Measurements from ENCODE around the gene STIM1.

The STIM1 gene

GRCh38 chr11:3942160-3942955, 86.9 kb downstream of the STIM1 start:
- Mint-ChIP-seq H3K4me1 (peaks cover 35% of the 10 kb centered on the region), H3K9me3 (no peaks in the 10 kb centered on the region), H3K27ac (peak overlapping the region in 1 of 3 experiments; percentile 14), H3K4me3 (no peak overlapping the region), H3K27me3 (ENCODE audit: low read depth) (no peaks in the 10 kb centered on the region), H3K36me3 (ENCODE audit: low read depth) (no peaks in the 10 kb centered on the region)
- TF ChIP-seq, protein P1, sequence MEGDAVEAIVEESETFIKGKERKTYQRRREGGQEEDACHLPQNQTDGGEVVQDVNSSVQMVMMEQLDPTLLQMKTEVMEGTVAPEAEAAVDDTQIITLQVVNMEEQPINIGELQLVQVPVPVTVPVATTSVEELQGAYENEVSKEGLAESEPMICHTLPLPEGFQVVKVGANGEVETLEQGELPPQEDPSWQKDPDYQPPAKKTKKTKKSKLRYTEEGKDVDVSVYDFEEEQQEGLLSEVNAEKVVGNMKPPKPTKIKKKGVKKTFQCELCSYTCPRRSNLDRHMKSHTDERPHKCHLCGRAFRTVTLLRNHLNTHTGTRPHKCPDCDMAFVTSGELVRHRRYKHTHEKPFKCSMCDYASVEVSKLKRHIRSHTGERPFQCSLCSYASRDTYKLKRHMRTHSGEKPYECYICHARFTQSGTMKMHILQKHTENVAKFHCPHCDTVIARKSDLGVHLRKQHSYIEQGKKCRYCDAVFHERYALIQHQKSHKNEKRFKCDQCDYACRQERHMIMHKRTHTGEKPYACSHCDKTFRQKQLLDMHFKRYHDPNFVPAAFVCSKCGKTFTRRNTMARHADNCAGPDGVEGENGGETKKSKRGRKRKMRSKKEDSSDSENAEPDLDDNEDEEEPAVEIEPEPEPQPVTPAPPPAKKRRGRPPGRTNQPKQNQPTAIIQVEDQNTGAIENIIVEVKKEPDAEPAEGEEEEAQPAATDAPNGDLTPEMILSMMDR (IDR thresholded peaks at IDR 0.05; ENCODE audit: unreplicated experiment in 3 of 3), result no peak

- TF ChIP-seq, protein P1 (IDR thresholded peaks at IDR 0.05; ENCODE audit: unreplicated experiment in 3 of 3), result no peak
- Mint-ChIP-seq H3K4me3 (no peak overlapping the region), H3K27me3 (ENCODE audit: low read depth) (no peaks in the 10 kb centered on the region), H3K9me3 (no peaks in the 10 kb centered on the region), H3K27ac (no peak overlapping the region), H3K4me1 (peaks cover 42% of the 10 kb centered on the region), H3K36me3 (ENCODE audit: low read depth) (no peaks in the 10 kb centered on the region)
Measured at GRCh38 chr11:3942956-3943497, 87.6 kb downstream of the STIM1 start.

DNA sequence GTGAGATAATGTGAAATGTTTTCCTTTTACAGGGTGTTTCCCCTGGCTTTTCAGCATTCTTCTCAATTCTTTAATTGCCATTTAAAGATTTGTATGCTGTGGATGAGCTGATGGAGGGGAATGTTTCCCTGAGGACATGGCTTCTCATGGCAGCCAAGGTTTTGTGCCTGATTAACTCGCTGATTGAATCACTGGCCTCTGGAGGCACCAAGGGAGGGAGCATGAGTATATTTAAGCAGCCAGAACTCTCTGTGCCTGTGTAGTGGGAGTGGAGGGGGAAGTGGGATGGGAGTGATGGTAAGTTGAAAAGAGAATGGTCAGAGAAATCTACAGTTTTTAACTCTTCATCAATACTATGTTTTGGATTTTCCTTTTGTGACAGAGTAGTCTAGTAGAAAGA, 88.7 kb downstream of the STIM1 start:
- Mint-ChIP-seq H3K27me3 (ENCODE audit: low read depth) (no peaks in the 10 kb centered on the region), H3K36me3 (ENCODE audit: low read depth) (no peaks in the 10 kb centered on the region), H3K4me1 (peaks cover 42% of the 10 kb centered on the region), H3K4me3 (no peak overlapping the region), H3K27ac (peak overlapping the region; percentile 77 to 84 (median 78)), H3K9me3 (no peaks in the 10 kb centered on the region)
- TF ChIP-seq, protein P1 (IDR thresholded peaks at IDR 0.05; ENCODE audit: unreplicated experiment in 3 of 3), result no peak

DNA sequence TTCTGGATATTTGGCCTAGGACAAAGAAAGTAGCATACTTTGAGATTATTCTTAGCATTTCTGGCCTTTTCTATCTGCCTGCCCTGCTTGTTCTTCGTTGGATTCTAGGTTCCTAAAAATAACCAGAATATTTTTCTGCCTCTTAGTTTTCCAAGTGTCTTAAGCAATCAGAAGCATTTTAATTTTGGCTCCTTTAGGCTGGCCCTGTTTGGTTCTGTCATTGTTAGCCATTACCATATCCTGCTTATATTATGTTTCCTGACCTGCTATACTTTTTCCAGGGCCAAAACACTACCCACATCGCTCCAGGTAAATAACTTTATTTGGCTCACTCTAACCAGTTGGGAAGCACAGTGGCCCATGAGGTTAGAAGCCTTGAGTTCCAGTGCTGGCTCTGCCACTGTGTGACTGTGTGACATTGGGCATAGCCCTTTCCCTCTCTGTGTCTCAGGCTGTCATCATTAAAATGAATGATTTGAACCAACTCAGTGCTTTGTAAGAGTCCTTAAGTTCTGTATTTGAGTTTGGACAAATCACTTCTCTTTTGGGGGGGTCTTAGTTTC, 91.1 kb downstream of the STIM1 start:
- TF ChIP-seq, protein P1 (IDR thresholded peaks at IDR 0.05; ENCODE audit: unreplicated experiment in 3 of 3), result no peak
- Mint-ChIP-seq H3K36me3 (ENCODE audit: low read depth) (no peaks in the 10 kb centered on the region), H3K4me3 (no peak overlapping the region), H3K27ac (peak overlapping the region; percentile 46 to 88 (median 81)), H3K4me1 (peaks cover 47% of the 10 kb centered on the region), H3K27me3 (ENCODE audit: low read depth) (no peaks in the 10 kb centered on the region), H3K9me3 (no peaks in the 10 kb centered on the region)

GRCh38 chr11:3947061-3947460, 91.6 kb downstream of the STIM1 start:
- H3K9me3 Mint-ChIP-seq, result no peaks in the 10 kb centered on the region
- H3K27me3 Mint-ChIP-seq (ENCODE audit: low read depth), result no peaks in the 10 kb centered on the region
- TF ChIP-seq, protein P1 (IDR thresholded peaks at IDR 0.05; ENCODE audit: unreplicated experiment in 3 of 3), result no peak
- peaks cover 47% of the 10 kb centered on the region for H3K4me1 Mint-ChIP-seq
- H3K4me3 Mint-ChIP-seq, result no peak overlapping the region
- no peaks in the 10 kb centered on the region for H3K36me3 Mint-ChIP-seq (ENCODE audit: low read depth)
- H3K27ac Mint-ChIP-seq, result peak overlapping the region; percentile 46 to 88 (median 81)

Measured in nephron (organoid).